ENCODE data around the gene LSAMP.

The LSAMP gene

DNA sequence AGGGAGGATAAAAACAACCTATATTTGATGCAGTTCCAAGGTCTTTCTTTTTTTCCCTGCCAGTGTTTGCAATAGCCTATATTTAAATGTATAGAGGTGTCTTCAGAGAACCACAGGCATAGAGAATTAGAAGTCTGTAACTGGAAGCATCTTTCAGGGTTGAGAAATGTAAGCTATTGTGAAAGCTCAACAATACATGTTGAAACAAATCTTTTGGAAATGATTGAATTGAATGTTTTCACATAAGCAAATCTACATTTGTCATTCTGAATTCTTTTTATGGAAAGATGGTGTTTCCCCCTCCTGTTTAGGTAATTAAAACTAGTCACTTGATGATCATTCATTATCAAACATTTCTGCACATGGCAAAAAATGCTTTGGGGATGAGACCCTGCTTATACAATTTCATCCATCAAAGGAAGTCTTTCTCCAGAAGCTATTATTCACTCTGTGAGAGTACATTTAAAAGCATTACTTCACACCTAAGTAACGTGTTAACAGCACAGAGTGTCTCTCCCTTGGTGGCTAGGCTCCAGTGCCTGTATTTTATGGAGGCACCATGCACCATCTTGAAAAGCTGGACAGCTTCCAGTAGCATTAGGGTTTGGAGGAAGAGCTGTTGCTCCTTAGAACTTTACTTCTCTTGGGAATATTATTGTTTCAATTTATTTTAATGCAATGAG, 406.2 kb downstream of the LSAMP start:
- Histone ChIP-seq H3K4me1 (ENCODE audit: control insufficient read depth, low read depth, low read length) (peaks cover 15% of the 10 kb centered on the region), H3K4me3 (ENCODE audit: low read length) (no peak overlapping the region), H3K36me3 (ENCODE audit: control insufficient read depth, low read depth, low read length) (no peaks in the 10 kb centered on the region), H3K27ac (ENCODE audit: low read length) (no peak overlapping the region), H3K9ac (ENCODE audit: low read length) (no peak overlapping the region), H3K27me3 (ENCODE audit: control insufficient read depth, insufficient read depth, low read length) (no peaks in the 10 kb centered on the region), H3K9me3 (ENCODE audit: control insufficient read depth, low read depth, low read length) (no peaks in the 10 kb centered on the region)

DNA sequence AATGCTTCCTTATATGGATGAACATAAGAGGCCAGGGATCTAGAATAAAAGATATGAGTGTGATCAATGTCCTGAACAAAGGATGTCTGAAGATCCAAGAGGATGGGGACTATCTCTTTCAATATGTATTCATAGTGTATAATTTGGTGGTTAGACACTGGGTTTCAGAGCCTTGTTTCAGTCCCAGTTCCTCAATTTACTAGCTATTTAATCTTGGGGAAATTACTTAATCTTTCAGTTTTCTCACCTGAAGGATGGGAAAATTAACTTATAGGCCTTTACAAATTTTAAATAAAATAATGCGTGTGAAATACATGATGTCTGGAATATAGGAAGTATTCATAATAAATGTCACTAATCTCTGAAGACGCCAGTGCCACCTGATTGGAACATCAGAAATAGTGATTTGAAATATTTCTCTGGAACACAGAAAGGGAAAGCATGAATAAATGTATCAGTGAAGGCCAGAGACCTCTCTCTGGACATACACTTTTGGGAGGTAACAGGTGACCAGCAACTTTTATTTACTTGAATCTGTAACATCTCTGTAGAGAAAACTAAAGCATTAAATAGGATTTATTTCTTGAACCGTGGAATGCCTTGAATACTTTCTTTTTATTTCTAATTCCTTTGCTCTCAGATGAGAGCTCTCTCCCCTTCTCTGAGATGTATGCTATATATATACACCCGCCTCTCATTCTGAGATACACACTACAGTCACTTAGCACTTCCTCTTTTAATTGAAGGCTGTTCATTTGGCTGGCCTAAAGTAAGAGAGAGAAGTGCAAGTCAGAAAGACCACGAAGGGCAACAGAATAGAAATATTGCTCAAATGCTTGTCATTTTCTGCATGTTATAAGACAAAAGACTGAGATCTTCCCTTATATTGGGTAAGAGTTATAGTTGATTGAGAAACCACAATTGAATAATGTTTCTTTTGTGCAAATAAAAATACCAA, 407.1 kb downstream of the LSAMP start:
- no peak overlapping the region for H3K27ac ChIP-seq (ENCODE audit: low read length)
- no peaks in the 10 kb centered on the region for H3K36me3 ChIP-seq (ENCODE audit: control insufficient read depth, low read depth, low read length)
- no peak overlapping the region for H3K4me3 ChIP-seq (ENCODE audit: low read length)
- no peaks in the 10 kb centered on the region for H3K9me3 ChIP-seq (ENCODE audit: control insufficient read depth, low read depth, low read length)
- H3K9ac ChIP-seq (ENCODE audit: low read length), result no peak overlapping the region
- H3K4me1 ChIP-seq (ENCODE audit: control insufficient read depth, low read depth, low read length), result peaks cover 15% of the 10 kb centered on the region
- no peaks in the 10 kb centered on the region for H3K27me3 ChIP-seq (ENCODE audit: control insufficient read depth, insufficient read depth, low read length)

DNA sequence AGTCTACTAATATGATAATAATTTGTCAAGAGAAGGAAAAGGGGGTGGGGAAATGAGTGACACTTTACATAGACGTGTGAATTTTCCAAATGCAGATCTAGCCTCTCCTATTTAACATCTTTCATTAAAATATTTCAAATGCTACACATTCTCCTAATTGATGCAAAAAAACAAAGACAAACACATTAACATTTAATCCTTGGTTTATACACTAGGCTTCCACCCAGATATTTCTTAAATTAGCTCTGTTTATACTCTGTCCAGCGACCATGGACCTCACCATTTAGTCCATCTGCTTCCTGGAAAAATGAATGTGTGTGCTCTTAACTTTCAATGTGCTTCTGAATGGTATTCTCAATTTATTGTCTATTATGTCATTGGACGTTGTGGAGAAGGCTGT, 409.9 kb downstream of the LSAMP start:
- H3K9me3 ChIP-seq (ENCODE audit: control insufficient read depth, low read depth, low read length), result no peaks in the 10 kb centered on the region
- no peak overlapping the region for H3K4me3 ChIP-seq (ENCODE audit: low read length)
- H3K27me3 ChIP-seq (ENCODE audit: control insufficient read depth, insufficient read depth, low read length), result no peaks in the 10 kb centered on the region
- no peak overlapping the region for H3K9ac ChIP-seq (ENCODE audit: low read length)
- no peak overlapping the region for H3K27ac ChIP-seq (ENCODE audit: low read length)
- no peaks in the 10 kb centered on the region for H3K36me3 ChIP-seq (ENCODE audit: control insufficient read depth, low read depth, low read length)
- peaks cover 19% of the 10 kb centered on the region for H3K4me1 ChIP-seq (ENCODE audit: control insufficient read depth, low read depth, low read length)

DNA sequence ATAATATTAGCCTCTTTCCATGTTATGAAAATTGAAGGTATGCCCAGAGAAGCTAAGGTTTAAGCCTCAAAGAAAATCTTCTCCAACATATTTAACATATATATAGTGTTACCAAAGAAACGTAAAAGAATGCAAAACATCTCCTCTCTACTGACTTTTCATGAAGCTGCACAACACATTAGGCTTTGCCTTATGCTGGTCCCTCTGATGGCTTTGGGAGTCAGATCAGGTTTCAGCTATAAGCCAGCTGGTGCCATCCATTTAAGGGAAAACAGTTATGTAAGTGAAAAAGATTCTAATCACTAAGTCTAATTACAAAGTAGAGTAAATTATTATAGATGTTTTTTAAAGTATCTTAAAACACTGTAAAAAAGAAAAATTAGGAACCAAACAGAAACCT, 410.5 kb downstream of the LSAMP start:
- H3K9ac ChIP-seq (ENCODE audit: low read length), result no peak overlapping the region
- H3K27me3 ChIP-seq (ENCODE audit: control insufficient read depth, insufficient read depth, low read length), result no peaks in the 10 kb centered on the region
- H3K27ac ChIP-seq (ENCODE audit: low read length), result no peak overlapping the region
- peaks cover 19% of the 10 kb centered on the region for H3K4me1 ChIP-seq (ENCODE audit: control insufficient read depth, low read depth, low read length)
- H3K4me3 ChIP-seq (ENCODE audit: low read length), result no peak overlapping the region
- H3K36me3 ChIP-seq (ENCODE audit: control insufficient read depth, low read depth, low read length), result no peaks in the 10 kb centered on the region
- no peaks in the 10 kb centered on the region for H3K9me3 ChIP-seq (ENCODE audit: control insufficient read depth, low read depth, low read length)

DNA sequence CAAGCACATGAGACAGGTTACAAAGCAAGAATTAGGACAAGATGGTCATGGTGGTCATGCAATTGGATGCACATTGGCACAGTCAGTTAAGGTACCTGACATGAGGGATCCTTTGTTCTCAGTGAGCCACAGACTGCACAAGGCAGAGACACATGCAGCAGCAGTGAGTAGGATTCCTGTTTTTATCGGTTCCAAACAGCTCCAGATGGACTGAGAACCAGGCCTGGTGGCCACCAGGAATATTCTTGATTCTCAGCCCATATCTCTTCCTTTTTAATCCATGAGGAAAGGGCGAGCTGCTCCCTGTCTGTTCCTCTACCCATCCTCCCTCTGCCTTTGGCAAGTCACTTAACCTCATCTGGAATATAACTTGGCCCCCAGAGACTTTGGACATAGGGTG, 411.2 kb downstream of the LSAMP start:
- no peaks in the 10 kb centered on the region for H3K36me3 ChIP-seq (ENCODE audit: control insufficient read depth, low read depth, low read length)
- H3K4me3 ChIP-seq (ENCODE audit: low read length), result no peak overlapping the region
- no peak overlapping the region for H3K27ac ChIP-seq (ENCODE audit: low read length)
- H3K27me3 ChIP-seq (ENCODE audit: control insufficient read depth, insufficient read depth, low read length), result no peaks in the 10 kb centered on the region
- no peak overlapping the region for H3K9ac ChIP-seq (ENCODE audit: low read length)
- H3K4me1 ChIP-seq (ENCODE audit: control insufficient read depth, low read depth, low read length), result peaks cover 12% of the 10 kb centered on the region
- no peaks in the 10 kb centered on the region for H3K9me3 ChIP-seq (ENCODE audit: control insufficient read depth, low read depth, low read length)

DNA sequence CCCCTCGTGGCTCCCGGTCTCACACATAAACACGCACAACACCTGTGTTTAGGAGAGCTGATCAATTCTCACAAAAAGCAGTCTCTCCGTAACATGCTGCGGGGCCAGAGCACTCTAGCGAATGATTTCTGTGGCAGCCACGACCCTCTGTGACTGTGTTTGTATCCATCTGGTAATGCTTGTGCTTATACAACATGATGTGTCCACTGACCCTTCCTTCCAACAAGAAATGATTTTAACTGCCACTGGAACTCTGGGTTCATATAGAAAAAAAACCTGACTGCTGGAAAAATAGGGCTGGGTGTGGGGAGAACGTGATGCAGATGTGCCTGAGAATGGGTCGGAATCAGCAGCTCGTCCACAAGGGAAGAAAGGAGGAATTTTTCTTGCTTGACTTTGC, 411.8 kb downstream of the LSAMP start:
- Histone ChIP-seq H3K4me3 (ENCODE audit: low read length) (no peak overlapping the region), H3K4me1 (ENCODE audit: control insufficient read depth, low read depth, low read length) (peaks cover 8% of the 10 kb centered on the region), H3K9ac (ENCODE audit: low read length) (no peak overlapping the region), H3K27me3 (ENCODE audit: control insufficient read depth, insufficient read depth, low read length) (no peaks in the 10 kb centered on the region), H3K36me3 (ENCODE audit: control insufficient read depth, low read depth, low read length) (no peaks in the 10 kb centered on the region), H3K9me3 (ENCODE audit: control insufficient read depth, low read depth, low read length) (no peaks in the 10 kb centered on the region), H3K27ac (ENCODE audit: low read length) (no peak overlapping the region)

DNA sequence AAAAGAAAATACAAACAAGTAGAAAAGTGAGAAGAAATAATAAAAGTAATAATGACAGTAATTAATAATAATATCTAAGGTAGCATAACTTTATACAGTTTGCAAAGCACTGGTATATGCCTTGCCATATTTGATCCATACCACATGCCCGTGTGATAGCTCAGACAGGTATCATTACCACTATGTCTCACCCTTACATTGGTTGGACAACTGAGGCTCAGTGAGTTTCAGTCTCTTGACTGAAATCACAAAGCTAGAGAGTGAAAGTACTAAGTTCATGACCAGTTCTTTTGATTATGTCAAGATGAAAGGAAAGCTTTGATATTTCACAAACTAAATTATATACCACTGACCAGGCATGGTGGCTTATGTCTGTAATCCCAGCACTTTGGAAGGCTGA, 413.1 kb downstream of the LSAMP start:
- no peaks in the 10 kb centered on the region for H3K36me3 ChIP-seq (ENCODE audit: control insufficient read depth, low read depth, low read length)
- no peak overlapping the region for H3K9ac ChIP-seq (ENCODE audit: low read length)
- peaks cover 8% of the 10 kb centered on the region for H3K4me1 ChIP-seq (ENCODE audit: control insufficient read depth, low read depth, low read length)
- no peaks in the 10 kb centered on the region for H3K27me3 ChIP-seq (ENCODE audit: control insufficient read depth, insufficient read depth, low read length)
- no peak overlapping the region for H3K4me3 ChIP-seq (ENCODE audit: low read length)
- H3K9me3 ChIP-seq (ENCODE audit: control insufficient read depth, low read depth, low read length), result no peaks in the 10 kb centered on the region
- H3K27ac ChIP-seq (ENCODE audit: low read length), result no peak overlapping the region

DNA sequence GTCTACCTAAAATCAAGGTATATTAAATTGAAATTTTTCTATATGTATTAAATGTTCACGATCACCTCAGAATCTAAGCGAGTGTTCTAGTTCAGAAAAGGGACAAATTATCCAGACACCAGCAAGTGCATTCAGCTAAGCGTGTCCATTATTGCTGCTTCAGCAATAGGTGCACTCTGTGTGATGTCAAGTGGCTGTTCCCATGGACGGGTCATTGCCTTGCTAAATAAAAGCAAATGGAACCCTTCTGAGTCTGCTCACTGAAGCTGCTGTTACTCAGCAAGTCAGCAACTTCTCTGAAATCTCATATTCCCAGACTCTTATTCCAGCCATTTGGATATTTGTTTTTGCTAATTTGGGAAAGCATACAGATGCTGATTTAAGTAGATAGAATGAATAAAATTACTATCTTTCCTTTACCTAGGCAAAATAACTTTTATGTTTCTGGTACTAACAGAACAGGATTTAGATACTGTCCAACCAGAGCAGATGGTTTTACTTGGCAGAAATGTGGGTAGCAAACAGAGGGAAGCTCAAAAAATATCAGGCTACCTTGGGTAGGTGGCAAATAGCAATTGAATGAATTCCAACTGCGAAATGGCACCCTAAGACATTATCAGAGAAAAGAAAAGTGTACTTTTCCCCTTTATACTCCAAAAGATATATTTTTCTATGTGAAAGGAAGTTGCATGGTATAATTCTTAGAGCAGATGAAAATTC, 415.0 kb downstream of the LSAMP start:
- peaks cover 8% of the 10 kb centered on the region for H3K4me1 ChIP-seq (ENCODE audit: control insufficient read depth, low read depth, low read length)
- H3K27ac ChIP-seq (ENCODE audit: low read length), result no peak overlapping the region
- no peak overlapping the region for H3K9ac ChIP-seq (ENCODE audit: low read length)
- H3K9me3 ChIP-seq (ENCODE audit: control insufficient read depth, low read depth, low read length), result no peaks in the 10 kb centered on the region
- H3K27me3 ChIP-seq (ENCODE audit: control insufficient read depth, insufficient read depth, low read length), result no peaks in the 10 kb centered on the region
- H3K36me3 ChIP-seq (ENCODE audit: control insufficient read depth, low read depth, low read length), result no peaks in the 10 kb centered on the region
- H3K4me3 ChIP-seq (ENCODE audit: low read length), result no peak overlapping the region

DNA sequence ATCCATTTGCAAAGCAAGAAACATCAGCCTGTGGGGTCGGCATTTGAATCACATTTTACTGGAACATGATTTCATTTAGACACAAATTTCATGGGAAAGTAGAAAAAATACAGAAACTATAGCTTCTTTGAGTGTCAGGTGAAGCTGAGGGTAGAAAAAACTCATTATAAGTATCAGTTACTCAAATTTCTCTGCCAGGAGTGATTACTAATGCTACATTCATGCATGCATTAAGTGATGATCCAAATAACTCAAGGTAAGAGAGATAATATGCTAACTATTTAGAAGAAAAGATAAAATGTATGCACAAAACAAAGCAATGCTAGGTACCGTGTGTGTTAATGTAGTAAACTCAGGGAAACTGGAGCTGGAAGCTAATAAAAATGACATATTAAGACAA, 416.0 kb downstream of the LSAMP start:
- Histone ChIP-seq H3K4me1 (ENCODE audit: control insufficient read depth, low read depth, low read length) (peaks cover 4% of the 10 kb centered on the region), H3K9ac (ENCODE audit: low read length) (no peak overlapping the region), H3K9me3 (ENCODE audit: control insufficient read depth, low read depth, low read length) (no peaks in the 10 kb centered on the region), H3K36me3 (ENCODE audit: control insufficient read depth, low read depth, low read length) (no peaks in the 10 kb centered on the region), H3K27ac (ENCODE audit: low read length) (no peak overlapping the region), H3K4me3 (ENCODE audit: low read length) (no peak overlapping the region), H3K27me3 (ENCODE audit: control insufficient read depth, insufficient read depth, low read length) (no peaks in the 10 kb centered on the region)

DNA sequence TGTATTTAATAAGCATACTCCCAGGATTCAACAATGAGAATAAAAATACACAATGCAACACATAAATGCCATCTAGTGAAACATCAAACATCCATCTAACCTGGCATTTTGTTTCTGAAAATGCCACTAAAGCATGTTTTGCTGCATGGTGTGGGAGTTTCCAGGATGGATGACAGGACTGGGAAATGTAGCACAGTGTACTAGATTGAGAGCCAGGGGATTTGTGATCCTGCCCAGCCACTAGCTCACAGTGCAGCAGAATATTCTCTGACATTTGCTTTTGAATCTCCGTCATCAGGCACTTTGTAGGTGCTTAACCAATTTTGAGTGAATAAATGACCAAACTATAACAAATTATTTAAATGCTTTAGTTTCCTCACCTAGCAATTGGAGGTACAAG, 417.1 kb downstream of the LSAMP start:
- no peak overlapping the region for H3K4me3 ChIP-seq (ENCODE audit: low read length)
- H3K27ac ChIP-seq (ENCODE audit: low read length), result no peak overlapping the region
- no peak overlapping the region for H3K9ac ChIP-seq (ENCODE audit: low read length)
- H3K4me1 ChIP-seq (ENCODE audit: control insufficient read depth, low read depth, low read length), result peaks cover 4% of the 10 kb centered on the region
- H3K9me3 ChIP-seq (ENCODE audit: control insufficient read depth, low read depth, low read length), result no peaks in the 10 kb centered on the region
- H3K36me3 ChIP-seq (ENCODE audit: control insufficient read depth, low read depth, low read length), result no peaks in the 10 kb centered on the region
- H3K27me3 ChIP-seq (ENCODE audit: control insufficient read depth, insufficient read depth, low read length), result no peaks in the 10 kb centered on the region

DNA sequence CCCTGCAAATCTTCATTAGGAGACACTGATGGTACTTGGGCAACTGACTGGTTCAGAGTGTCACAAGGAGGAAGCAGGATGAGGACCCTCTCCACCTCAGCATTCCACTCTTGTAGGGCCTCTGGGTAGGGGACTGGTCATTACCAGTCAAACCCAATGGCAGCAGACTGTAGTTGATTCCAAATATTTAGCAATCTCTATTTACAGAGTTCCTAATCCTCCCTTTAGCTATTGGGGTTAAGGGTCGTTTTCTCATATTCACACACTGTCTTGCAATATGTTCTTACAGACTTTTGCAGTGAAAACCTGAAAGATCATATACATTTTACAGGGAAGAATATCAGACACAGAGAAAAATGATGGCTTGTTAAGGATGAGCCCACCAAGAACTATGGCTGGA, 424.3 kb downstream of the LSAMP start:
- no peaks in the 10 kb centered on the region for H3K4me1 ChIP-seq (ENCODE audit: control insufficient read depth, low read depth, low read length)
- no peak overlapping the region for H3K27ac ChIP-seq (ENCODE audit: low read length)
- no peaks in the 10 kb centered on the region for H3K36me3 ChIP-seq (ENCODE audit: control insufficient read depth, low read depth, low read length)
- no peak overlapping the region for H3K9ac ChIP-seq (ENCODE audit: low read length)
- H3K27me3 ChIP-seq (ENCODE audit: control insufficient read depth, insufficient read depth, low read length), result no peaks in the 10 kb centered on the region
- H3K4me3 ChIP-seq (ENCODE audit: low read length), result no peak overlapping the region
- no peaks in the 10 kb centered on the region for H3K9me3 ChIP-seq (ENCODE audit: control insufficient read depth, low read depth, low read length)
